ENCODE data around the gene RRP1.
A peak's percentile ranks its signal among the peaks of the same experiment; 100 is the strongest.

The RRP1 gene

GRCh38 chr21:43803558-43804300, 14.4 kb downstream of the RRP1 start:
- DNase-seq, result no peak

GRCh38 chr21:43805275-43805800, 16.0 kb downstream of the RRP1 start:
- no peak for DNase-seq

- DNase-seq, result no peak
These were observed 16.8 kb downstream of the RRP1 start for GRCh38 chr21:43806017-43806710.

GRCh38 chr21:43808367-43808766, 19.0 kb downstream of the RRP1 start:
- DNase-seq, result no peak

- DNase-seq, result no peak
These were observed 19.5 kb downstream of the RRP1 start for GRCh38 chr21:43808832-43809251.

- no peak for DNase-seq
These were observed 20.0 kb downstream of the RRP1 start for GRCh38 chr21:43809346-43809799.

GRCh38 chr21:43809853-43810504, 20.6 kb downstream of the RRP1 start:
- DNase-seq, result no peak

GRCh38 chr21:43810505-43811261, 21.3 kb downstream of the RRP1 start:
- peak; percentile 58 to 79 for DNase-seq

- DNase-seq, result peak in 1 of 2 experiments; percentile 10
These were observed 22.1 kb downstream of the RRP1 start for GRCh38 chr21:43811262-43812105.

- DNase-seq, result peak in 1 of 2 experiments; percentile 28
These were observed 22.9 kb downstream of the RRP1 start for GRCh38 chr21:43812139-43812821.

- no peak for DNase-seq
These were observed 23.7 kb downstream of the RRP1 start for GRCh38 chr21:43812957-43813655.

GRCh38 chr21:43813656-43813980, 24.2 kb downstream of the RRP1 start:
- DNase-seq, result no peak

- DNase-seq, result peak in 1 of 2 experiments; percentile 28
These were observed 25.1 kb downstream of the RRP1 start for GRCh38 chr21:43814215-43815106.

- DNase-seq, result no peak
These were observed 25.8 kb downstream of the RRP1 start for GRCh38 chr21:43815107-43815613.

GRCh38 chr21:43815991-43816390, 26.6 kb downstream of the RRP1 start:
- no peak for DNase-seq

- no peak for DNase-seq
These were observed 27.3 kb downstream of the RRP1 start for GRCh38 chr21:43816611-43817071.

GRCh38 chr21:43817157-43818086, 28.0 kb downstream of the RRP1 start:
- DNase-seq, result no peak

- no peak for DNase-seq
These were observed 29.3 kb downstream of the RRP1 start for GRCh38 chr21:43818685-43819084.
